ENCODE results near the gene RAB3C.

The RAB3C gene

GRCh38 chr5:58629271-58630159 lies 46.6 kb downstream of the RAB3C start:
- H3K4me3 ChIP-seq (ENCODE audit: low read depth, low read length), result no peak overlapping the region
- TF ChIP-seq, protein P1, sequence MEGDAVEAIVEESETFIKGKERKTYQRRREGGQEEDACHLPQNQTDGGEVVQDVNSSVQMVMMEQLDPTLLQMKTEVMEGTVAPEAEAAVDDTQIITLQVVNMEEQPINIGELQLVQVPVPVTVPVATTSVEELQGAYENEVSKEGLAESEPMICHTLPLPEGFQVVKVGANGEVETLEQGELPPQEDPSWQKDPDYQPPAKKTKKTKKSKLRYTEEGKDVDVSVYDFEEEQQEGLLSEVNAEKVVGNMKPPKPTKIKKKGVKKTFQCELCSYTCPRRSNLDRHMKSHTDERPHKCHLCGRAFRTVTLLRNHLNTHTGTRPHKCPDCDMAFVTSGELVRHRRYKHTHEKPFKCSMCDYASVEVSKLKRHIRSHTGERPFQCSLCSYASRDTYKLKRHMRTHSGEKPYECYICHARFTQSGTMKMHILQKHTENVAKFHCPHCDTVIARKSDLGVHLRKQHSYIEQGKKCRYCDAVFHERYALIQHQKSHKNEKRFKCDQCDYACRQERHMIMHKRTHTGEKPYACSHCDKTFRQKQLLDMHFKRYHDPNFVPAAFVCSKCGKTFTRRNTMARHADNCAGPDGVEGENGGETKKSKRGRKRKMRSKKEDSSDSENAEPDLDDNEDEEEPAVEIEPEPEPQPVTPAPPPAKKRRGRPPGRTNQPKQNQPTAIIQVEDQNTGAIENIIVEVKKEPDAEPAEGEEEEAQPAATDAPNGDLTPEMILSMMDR (IDR thresholded peaks at IDR 0.05; ENCODE audit: low read depth, low read length), result no peak
- in situ Hi-C loops (cut with HindIII; ENCODE audit: low sequenced_read_pairs), result no loop called here
- no peak for DNase-seq (ENCODE audit: low read depth, low spot score)

DNA sequence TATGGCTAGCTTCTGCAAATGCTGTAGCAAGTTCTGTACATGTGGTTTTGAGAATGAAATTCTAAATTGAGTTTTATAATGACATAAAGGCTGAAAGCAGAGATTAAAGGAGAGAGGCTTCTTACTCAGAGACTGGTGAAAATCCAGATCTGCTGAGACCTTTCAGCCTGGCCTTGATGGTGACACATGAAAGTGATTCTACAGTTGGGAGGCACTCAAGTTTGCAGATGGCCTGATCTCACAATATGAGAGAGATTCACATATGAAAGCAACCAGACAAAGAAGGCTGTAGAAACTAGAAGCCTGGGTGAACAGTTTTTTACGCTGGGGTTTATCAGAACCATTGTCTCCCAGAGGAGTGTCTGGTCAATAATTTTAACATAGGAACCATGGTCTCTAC lies 49.0 kb downstream of the RAB3C start:
- in situ Hi-C loops (cut with HindIII; ENCODE audit: low sequenced_read_pairs), result no loop called here
- no peak for DNase-seq (ENCODE audit: low read depth, low spot score)
- TF ChIP-seq, protein P1 (IDR thresholded peaks at IDR 0.05; ENCODE audit: low read depth, low read length), result no peak
- no peak overlapping the region for H3K4me3 ChIP-seq (ENCODE audit: low read depth, low read length)

- TF ChIP-seq, protein P1 (IDR thresholded peaks at IDR 0.05; ENCODE audit: low read depth, low read length), result no peak
- H3K4me3 ChIP-seq (ENCODE audit: low read depth, low read length), result no peak overlapping the region
- no peak for DNase-seq (ENCODE audit: low read depth, low spot score)
- in situ Hi-C loops (cut with HindIII; ENCODE audit: low sequenced_read_pairs), result no loop called here
Measured at GRCh38 chr5:58635416-58635815, 52.5 kb downstream of the RAB3C start.

DNA sequence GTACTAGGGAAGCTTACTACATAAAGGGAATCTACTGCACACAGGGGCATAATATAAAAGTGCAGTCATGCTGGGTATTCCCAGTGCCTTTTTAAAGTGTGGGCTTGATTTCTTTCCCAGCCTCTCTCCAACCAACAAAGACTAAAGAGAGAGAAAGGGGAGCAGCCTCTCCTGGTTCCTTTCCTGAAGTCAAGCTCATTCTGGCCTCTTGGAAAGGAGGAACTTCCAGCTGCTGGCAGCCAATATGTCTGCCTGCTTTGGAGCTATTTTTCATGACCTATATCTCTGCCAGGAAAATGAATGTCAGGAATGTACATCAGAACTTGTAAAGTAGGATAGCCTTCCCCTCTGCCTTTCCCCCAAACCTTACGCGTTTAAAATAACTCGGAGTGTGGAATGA lies 57.1 kb downstream of the RAB3C start:
- in situ Hi-C loops (cut with HindIII; ENCODE audit: low sequenced_read_pairs), result no loop called here
- DNase-seq (ENCODE audit: low read depth, low spot score), result no peak
- no peak overlapping the region for H3K4me3 ChIP-seq (ENCODE audit: low read depth, low read length)
- TF ChIP-seq, protein P1 (IDR thresholded peaks at IDR 0.05; ENCODE audit: low read depth, low read length), result no peak

DNA sequence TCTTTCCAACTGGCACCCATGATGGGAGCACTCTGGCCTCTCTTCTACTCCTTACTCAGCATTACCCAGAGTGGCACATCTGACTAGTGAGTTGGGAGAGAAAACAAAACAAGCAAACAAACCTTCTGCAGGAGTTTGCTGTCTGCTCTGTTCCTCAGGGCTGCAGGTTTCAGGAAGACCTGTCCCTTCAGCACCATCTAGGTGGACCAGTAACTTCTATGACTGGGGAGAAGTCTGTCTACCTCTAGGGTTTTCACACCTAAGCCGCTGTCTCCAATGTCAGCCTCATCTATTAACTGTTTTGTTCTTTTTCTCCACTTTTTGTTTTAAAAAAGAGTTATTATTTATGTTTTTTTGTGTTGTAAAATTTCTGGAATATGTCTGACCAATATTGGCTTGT lies 58.7 kb downstream of the RAB3C start:
- no peak overlapping the region for H3K4me3 ChIP-seq (ENCODE audit: low read depth, low read length)
- DNase-seq (ENCODE audit: low read depth, low spot score), result no peak
- in situ Hi-C loops (cut with HindIII; ENCODE audit: low sequenced_read_pairs), result no loop called here
- TF ChIP-seq, protein P1 (IDR thresholded peaks at IDR 0.05; ENCODE audit: low read depth, low read length), result no peak

DNA sequence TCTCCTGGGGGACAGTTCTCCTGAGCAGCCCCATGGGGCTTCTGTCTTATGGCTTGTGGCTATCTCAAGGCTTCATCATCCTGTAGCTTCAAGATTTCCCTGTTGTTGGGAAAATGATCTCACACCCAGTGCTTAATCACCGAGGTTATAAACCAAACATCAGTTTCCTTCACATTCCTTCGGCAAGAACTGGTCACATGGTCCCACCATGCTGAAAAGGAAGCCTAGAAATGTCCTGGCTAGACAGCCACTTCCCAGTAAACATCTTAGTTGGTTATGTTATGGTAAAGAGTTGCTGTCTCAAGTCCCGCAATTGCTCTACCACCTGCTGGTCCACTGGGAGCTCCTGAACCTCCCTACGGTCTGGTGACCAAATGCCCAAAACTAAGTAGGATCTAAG lies 66.0 kb downstream of the RAB3C start:
- TF ChIP-seq, protein P1 (IDR thresholded peaks at IDR 0.05; ENCODE audit: low read depth, low read length), result no peak
- in situ Hi-C loops (cut with HindIII; ENCODE audit: low sequenced_read_pairs), result no loop called here
- H3K4me3 ChIP-seq (ENCODE audit: low read depth, low read length), result no peak overlapping the region
- no peak for DNase-seq (ENCODE audit: low read depth, low spot score)
